ENCODE data around the gene TOP3B.

Gene TOP3B

DNA sequence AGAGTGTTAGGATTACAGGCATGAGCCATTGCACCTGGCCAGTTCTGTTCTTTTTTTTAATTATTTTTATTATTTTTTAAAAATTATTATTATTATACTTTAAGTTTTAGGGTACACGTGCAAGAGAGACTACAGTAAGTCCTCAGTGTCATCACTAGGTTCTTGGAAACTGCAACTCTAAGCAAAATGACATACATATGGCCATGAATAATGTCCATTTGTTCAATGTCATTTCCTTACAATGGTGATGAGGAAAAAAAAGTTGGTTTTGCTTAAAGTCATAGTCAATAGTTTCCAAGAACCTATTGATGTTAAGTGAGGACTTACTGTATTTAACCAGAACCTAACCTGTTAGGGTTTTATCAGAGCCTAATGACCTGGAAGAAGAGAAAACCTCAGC, 29.4 kb upstream of the TOP3B start:
- DNase-seq = no peak

DNA sequence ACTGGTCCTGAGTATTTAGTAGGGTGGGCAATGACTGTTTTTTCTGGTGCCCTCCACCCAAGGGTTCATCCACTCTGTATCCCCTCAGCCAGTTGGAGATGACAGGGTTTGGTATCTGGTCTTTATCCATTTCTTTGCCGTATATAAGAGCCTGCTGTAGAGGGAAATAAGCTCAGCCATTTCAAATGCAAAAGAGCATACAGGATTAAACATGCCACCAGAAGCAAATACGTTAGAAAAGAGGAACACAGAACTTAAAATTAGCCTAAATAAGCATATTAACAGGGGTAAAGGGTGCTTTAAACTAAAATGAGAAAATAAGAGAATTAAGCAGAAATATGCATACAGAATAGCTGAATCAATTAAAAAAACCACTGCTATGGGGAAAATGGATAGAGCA, 27.8 kb upstream of the TOP3B start:
- peak in 1 of 2 experiments; percentile 22 for DNase-seq

DNA sequence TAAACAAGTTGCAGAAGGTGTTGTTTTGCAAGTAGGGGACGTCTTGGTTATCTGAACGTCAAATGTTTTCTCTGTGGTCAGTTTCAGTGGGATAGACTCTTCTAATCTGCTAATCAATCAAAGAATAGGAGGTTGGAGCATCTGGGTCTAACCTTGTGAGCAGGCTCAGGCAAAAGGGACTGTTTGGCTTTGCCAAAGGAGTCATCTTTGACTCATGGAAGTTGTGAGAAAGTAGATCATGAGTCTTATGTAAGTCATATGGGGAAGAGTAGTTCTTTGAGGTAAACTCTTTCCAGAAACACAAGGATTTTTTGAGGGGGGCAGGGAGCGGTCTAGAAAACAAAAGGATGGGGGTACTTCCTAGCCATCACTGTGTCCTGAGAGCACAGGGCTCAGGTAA, 27.1 kb upstream of the TOP3B start:
- DNase-seq = no peak

DNA sequence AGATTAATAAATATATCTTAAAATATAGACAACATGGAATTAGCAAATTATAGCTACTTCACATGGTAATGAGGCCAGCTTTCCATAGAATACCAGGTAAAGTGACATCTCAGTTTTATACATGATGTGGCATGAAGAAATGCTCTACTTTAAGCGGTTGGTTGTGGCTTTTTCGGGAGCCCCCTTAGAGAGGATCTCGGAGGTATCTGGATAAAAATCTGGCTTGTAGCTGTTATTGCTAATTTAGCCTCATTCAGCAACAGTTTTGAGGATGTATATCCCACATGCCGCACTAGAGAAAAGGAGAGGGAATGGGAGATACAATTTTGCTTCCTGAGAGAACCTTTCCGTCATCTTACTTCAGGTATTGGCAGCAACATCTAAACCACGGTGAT, 24.0 kb upstream of the TOP3B start:
- no peak for DNase-seq

DNA sequence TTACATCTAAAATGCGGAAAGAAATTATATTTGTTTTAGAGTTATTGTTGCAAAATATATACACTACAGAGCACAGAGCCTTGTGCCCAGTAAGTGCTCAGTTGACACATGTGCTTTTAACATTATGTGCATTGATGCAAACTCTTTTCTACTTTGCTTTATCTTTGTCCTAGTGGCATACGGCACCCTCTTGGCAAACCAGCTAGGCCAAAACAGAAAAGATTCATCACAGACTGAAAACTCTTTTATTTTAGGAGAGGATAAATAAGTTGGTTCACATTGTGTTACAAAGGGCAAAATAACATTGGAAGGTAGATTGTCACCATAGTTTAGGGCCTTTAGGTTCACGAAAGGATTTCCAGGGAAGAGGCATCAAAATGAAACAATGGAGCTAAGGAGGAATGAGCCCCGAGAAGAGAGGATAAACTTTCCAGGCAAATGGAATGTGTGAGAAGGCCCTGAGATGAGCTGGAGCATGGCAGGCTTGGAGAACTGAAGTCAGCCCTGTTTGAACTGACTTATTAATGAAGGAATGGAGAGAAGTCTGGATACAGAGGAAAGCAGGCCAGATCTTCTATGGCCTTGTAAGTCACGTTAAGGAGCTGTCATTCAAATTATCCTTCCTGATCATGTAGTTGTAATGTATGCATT, 23.5 kb upstream of the TOP3B start:
- DNase-seq = no peak

DNA sequence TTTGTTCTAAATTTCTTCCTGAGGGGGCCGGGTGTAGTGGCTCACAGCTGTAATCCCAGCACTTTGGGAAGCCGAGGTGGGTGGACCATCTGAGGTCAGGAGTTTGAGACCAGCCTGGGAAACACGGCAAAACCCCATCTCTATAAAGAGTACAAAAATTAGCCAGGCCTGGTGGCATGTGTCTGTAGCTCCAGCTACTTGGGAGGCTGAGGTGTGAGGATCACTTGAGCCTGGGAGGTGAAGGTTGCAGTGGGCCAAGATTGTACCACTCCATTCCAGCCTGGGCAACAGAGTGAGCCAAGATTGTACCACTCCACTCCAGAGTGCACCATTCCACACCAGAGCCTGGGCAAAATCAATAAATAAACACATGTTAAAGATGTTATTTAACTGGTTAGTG, 20.6 kb upstream of the TOP3B start:
- no peak for DNase-seq

DNA sequence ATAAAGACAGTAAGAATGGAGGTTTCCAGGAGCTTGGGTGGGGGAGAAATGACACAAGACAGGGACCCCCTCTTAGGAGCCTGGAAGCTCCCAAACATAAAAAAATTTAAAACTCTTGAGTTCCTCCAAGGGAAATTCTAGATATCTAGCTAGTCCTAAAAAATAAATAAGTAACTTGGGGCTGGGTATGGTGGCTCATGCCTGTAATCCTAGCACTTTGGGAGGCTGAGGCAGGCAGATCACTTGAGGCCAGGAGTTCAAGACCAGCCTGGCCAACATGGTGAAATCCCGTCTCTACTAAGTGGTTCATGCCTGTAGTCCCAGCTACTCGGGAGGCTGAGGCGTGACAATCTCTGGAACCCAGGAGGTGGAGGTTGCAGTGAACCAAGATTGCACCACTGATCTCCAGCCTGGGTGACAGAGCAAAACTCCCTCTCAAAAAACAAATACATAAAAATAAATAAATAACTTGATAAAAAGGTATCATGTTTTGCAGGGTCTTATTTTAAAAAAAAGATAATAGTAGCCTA, 20.0 kb upstream of the TOP3B start:
- DNase-seq = no peak

DNA sequence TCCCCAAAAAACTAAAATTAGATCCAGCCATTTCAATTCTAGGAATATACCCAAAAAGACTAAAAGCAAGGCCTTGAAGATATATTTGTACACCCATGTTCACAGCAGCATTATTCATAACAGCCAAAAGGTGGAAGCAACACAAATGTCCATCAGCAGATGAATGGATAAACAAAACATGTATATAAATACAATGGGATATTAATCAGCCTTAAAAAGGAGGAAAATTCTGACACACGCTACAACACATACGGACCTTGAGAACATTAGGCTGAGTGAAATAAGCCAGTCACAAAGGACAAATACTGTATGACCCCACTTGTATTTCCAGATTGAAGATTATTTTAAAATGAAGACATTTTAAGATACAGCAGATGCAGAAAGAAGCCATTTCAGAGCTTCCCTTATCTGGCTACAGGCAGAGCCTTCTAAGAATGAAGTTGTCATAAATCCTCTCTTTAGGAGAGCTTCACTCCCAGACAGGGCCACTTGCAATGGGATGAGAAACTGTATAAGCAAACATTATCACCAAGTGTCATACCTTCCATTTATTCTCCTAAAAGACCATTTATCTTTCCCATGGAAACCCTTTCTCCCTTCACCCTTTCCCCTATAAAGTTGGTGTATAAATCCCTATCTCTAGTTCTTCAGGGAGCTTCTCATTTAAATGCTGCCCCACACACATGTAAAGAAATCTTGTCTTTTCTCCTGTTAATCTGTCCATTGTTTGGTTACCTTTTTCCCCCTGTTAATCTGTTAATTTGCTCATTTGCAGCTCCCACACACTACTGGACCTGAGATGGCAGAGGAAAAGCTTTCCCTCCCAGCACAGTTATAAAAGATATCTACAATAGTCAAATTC, 19.3 kb upstream of the TOP3B start:
- no peak for DNase-seq

DNA sequence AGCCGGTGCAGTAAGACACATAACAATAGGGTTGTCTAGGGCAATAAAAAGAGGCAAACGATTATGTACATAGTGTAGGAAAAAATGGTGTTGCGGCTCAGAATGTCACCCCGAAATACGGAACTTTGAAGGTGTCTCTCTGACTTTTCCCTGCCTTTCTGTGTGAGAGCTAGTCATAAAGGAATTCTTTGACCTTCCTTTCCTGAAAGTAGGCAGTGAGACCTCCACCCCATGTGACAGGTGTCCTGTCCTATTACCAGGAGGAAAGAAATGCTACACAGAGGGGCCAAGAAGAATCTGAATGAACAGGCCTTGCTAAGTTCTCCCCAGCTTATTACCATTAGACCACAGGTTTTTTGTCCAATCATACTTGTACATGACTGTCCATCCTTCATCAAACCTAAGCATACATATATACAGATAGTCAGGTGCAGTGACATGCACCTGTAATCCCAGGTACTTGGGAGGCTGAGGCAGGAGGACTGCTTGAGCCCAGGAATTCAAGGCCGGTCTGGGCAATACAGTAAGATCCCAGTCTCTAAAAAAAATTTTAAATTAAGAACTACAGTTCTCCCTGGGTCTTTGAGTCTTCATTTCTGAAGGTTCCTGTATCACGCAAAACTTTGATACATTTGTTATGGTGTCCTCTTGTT, 16.1 kb upstream of the TOP3B start:
- no peak for DNase-seq

DNA sequence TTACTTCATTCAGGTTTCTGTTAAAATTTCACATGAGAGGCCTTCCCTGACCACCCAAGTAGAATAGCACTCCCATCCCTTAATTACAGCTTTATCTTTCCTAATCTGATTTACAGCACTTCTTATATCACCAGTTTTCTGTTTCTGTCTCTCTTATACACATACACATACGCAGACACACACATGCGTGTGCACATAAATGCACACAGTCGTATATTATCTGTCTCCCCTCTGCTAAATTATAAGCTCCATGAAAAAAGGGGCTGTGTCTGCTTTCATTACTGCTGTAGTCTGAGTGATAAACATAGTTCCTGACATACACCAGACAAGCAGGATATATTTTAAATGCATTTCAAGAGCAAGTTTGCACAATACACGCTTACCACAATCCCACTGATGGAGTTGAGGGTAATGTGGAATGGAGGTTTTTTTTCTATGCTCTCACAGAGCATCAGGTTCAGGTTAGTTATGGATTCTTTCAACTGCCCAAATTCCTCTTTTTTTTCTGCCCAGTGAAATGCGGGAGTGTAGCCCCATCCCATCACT, 13.7 kb upstream of the TOP3B start:
- DNase-seq = no peak

DNA sequence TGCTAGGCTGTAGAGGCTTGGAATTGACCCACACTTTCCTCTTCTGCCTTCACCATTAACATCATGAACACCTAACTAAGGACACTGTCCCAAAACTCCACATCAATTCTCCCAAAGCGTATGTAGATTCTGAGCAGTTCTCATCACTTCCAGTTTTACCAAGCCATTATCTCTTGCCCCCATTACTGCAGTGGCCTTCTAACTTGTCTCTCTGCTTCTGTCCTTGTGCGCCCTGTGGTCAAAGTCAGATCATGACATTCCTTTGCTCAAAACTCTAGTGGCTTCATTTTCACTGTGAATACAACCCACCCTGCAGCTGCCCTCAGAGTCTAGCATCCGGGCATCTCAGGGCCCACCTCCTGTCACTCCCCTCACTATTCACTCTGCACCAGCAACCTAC, 13.1 kb upstream of the TOP3B start:
- no peak for DNase-seq

DNA sequence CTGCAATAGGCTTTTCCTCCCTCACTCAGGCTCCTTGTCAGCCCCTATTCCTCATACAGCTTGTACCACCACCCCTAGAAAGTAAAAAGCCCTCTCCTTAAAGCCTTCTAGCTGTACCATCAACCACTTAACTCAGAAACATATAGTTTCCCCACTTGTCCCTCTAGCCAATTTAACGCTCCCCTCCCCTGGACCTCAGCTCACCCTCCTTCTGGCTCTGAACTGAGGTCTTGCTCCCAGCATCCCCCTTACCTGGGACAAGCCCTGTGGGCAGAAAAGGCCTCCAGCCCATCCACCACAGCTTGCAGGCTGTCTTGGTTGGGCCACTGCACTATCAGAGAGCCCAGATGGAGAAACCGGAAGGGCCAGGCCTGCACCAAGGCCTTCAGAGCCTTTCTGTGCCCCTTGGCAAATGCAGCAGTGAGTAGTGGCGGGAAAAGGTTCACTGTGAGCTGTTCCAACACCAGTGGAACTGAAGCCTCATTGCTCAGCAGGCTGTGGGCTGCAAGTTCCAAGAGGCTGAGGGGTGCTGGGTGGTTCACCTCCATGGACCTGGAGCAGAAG, 12.4 kb upstream of the TOP3B start:
- no peak for DNase-seq

DNA sequence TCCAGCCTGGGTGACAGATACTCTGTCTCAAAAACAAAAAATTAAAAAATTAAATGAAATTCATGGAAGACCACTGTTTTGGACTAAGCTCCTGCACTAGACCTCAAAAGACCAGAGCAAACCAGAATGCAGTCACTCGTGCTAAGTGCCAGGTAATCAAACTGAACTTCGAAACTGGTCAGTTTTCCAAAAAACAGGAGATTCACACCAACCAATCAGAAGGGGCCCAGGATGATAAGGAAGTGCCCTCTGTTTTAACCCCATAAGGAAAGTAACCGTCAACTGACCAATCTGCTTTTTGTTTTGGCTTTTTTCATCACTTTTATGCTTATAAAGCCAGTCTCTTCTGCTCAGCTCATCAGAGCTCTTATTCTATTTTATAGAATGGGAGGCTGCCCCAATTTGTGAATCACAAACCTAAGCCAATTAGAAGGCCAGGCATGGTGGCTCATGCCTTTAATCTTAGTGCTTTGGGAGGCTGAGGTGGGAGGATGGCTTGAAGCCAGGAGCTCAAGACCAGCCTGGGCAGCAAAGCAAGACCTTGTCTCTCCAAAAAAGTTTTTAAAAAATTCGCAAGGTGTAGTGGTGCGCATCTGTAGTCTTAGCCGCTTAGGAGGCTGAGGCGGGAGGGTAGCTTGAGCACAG, 10.1 kb upstream of the TOP3B start:
- no peak for DNase-seq

DNA sequence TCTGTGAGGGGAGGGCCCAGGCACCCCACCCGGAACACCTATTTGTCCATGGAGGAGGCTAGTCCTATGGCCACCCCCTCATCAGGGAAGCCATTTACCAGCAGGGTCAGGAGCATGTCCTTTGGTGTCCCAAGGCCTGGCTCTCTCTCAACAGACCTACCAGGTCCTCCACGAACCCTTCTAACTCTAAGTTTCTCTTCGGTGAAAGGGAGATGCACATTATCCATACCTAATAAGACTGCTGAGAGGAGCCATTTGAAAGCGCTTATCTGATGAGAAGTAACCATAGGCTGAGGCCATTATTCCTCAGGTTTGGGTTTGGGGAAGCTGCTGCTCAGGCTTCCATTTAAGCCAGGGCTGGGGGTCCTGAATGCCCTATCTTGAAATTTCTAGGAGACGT, 9.2 kb upstream of the TOP3B start:
- DNase-seq = no peak

DNA sequence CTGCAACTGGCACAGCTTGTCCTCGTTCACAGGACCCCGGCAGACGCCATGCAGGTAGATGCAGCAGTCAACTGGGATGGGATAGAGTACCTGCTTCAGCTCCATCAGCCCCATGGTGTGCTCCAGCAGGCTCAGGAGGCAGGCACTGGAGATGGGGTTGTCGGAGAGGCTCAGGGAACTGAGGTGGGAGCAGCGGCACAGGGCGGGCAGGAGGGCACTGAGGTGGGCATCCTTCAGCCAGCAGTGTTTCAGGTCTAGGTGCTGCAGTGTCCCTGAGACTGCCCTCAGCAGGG, 8.7 kb upstream of the TOP3B start:
- no peak for DNase-seq

DNA sequence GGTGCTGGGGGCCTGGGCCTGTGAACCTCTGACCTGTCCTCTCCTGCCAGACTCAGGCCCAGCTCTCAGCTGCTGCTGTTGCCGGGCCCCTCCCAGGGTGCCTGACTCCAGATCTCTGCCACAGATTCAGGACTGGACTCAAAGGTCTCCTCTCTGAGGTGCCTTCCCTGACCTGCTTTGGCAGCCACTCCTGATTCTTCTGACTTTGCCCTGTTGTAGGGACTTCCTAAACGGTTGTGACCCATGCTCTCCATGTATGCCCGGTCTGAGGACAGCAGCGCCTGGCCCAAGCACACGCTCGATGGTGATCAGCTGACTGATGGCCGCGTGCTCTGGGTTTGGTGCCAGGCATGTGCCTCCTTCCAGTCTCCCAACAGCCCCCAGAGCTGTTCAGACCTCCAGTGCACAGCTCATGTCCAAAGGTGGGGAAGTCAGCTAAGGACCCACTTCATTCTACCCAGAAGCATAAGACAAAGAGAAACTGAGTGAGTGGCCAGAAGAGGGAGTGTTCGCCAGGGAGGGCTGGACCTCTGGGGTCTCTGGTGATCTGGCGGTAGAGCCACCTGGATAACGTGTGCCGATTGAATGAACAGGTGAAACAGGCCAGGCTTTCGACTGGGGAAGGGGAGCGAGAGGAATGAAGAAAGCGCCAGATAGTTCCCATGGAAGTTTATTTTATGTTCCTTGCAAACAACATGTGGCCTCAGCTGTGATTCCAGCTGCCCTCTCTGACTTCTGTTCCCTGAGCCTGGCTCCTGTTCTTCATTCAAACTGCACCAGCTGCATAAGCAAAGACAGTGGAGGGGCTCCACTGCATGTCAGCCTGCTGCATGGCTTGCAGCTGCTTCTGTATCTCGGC, 8.1 kb upstream of the TOP3B start:
- DNase-seq = no peak

DNA sequence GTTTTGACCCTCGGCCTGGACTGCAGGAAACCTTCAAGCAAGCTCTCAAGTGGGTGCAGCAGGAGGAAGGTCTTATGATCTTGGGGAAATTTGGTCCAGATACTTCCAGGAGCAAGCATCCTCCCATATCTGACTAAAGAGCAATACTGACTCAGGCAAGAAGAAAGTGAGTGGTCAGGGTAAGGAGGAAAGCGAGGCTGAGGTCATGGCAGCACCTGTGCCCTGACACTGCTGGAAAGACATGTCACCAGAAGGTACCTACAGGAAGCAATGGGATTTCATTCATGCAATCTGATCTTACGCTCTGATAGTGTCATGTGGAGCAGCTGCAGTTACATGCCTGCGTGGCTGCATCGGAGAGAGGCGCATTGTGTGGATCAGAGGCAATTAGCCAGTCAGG, 6.5 kb upstream of the TOP3B start:
- no peak for DNase-seq

DNA sequence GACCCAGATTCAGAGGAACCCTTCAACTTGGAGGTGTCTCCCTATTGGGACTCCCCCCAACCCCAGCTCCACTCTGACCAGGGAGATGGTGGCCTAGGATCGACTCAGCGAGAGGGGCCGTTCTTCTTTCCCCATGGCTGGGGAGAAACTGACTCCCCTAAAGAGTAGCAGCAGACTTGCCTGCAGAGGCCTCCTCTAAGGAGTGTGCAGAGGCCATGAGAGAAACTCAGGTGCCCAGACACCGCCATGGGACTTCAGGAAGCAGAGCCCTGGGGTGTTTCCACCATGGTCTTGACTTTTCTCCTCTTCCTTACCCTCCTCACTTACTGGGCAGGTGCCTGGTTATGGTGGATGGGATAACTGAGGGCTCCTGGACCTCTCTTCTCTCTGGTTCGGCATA, 2.6 kb upstream of the TOP3B start:
- no peak for DNase-seq

DNA sequence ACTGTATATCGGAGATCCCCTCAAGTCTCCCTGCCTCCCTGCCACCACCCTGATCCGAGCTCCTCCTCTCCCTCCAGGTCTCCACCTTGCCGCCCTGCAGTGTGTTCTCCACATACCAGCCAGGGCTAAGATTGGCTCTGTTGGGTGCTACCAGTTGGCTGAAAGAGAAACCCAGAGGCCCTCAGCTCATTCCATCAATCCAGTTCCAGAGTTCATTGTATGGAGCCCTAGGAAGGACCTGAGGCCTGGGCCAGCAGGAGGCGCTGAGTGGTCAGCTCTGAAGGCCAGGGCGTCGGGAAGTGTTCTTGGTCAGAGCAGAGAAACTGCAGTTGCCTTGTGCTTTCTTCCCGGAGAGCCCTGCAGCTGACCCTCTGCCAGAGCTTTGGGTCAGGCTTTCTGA, 2.2 kb upstream of the TOP3B start:
- peak in 1 of 2 experiments; percentile 37 for DNase-seq

DNA sequence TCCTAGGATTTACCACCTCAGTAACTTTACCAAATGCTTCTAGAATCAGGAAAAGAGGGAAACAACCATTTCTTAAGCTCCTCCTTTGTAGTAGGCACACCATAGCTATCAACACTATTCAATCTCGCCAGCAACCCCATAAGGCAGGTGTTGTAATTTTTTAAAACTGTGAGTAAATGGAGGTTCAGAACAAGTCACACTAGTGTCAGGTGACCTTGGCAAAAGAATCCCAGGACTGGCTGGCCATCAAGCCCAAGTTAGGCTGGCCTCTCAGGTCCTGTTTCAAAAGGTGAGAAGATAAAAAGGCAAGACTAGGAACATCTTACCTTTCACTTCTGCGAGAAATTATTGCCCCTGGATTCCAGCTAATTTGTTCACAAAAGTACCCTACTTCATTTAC, 713 bp downstream of the TOP3B start:
- no peak for DNase-seq

DNA sequence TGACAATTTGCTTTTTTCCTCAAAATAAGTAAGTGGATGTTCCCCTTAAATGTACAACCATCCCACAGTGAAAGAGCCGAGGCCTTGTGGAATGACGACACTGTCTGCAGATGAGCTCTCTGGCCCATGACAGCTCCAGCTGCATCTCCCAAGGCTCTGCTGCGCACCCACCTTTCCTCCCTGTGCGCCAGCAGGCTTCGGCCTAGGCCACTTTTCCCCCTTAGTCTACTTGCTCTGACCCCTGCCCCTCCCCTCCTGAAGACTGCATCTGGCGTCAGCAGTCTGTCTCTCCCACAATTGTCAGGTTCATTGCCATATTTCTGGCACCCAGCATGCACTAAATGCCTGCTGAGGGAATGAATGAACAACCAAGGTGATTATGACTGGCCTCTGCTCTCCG, 2.0 kb downstream of the TOP3B start:
- DNase-seq = no peak
